Stomach (tissue), 4 donors: ENCODE data around the gene TBC1D2.

Experiments
- POLR2A ChIP-seq, 4 donors: fragments of 450-650 bp; IDR thresholded peaks; one replicate each; pipeline ENCODE4 v1.6.1; 2016; ENCODE audit warnings: antibody characterized with exemption in 4 of 4, control low read depth in 2 of 4, mild to moderate bottlenecking in 1 of 4, moderate library complexity in 1 of 4
- POLR2AphosphoS5 ChIP-seq, 3 donors: sonication (generic); formaldehyde crosslinking; IDR thresholded peaks; one replicate each; pipeline ENCODE4 v1.6.1; 2016; ENCODE audit warnings: antibody characterized with exemption in 3 of 3
- TF ChIP-seq, protein P1 (sequence below), 7 experiments: fragments of 450-650 bp in 4 of 7; fragments of 200-600 bp in 3 of 7; sonication (generic) in 3 of 7; IDR thresholded peaks; one replicate each; pipeline ENCODE4 v1.5.1; 2016 to 2019; ENCODE audit warnings: antibody characterized with exemption in 7 of 7, control low read depth in 2 of 7, mild to moderate bottlenecking in 1 of 7

DNA sequence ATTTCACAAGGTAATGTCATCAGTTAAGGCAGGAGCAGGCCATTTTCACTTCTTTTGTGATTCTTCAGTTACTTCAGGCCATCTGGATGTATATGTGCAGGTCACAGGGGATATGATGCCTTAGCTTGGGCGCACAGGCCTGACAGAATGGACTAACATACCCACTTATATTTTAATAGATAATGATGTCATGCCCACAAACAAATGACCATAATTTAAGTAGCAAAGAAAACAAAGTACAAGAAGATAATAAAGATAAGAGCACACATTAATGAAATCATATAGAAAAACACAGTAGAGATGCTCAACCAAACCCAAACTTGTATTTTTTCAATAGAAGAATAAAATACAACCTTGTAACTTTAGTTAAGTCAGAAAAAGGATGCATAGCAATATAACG, 19.7 kb upstream of the TBC1D2 start:
- TF ChIP-seq POLR2AphosphoS5 (IDR thresholded peaks at IDR 0.05), result no peak
- TF ChIP-seq, protein P1, sequence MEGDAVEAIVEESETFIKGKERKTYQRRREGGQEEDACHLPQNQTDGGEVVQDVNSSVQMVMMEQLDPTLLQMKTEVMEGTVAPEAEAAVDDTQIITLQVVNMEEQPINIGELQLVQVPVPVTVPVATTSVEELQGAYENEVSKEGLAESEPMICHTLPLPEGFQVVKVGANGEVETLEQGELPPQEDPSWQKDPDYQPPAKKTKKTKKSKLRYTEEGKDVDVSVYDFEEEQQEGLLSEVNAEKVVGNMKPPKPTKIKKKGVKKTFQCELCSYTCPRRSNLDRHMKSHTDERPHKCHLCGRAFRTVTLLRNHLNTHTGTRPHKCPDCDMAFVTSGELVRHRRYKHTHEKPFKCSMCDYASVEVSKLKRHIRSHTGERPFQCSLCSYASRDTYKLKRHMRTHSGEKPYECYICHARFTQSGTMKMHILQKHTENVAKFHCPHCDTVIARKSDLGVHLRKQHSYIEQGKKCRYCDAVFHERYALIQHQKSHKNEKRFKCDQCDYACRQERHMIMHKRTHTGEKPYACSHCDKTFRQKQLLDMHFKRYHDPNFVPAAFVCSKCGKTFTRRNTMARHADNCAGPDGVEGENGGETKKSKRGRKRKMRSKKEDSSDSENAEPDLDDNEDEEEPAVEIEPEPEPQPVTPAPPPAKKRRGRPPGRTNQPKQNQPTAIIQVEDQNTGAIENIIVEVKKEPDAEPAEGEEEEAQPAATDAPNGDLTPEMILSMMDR (IDR thresholded peaks at IDR 0.05), result no peak
- TF ChIP-seq POLR2A (IDR thresholded peaks at IDR 0.05), result no peak
